OCI-LY3 (cell line): Measurements from ENCODE around the gene BRD2.

Experiments used
- CTCF ChIP-seq: fragments of 200-600, 300-600 bp; sonication (generic); IDR thresholded peaks from 2 replicates; pipeline ENCODE4 v1.5.1; 2014; ENCODE audit warnings: antibody characterized with exemption, low read length, low read depth
- EZH2phosphoT487 ChIP-seq: fragments of 200-600 bp; shearing (Covaris generic); IDR thresholded peaks from 2 replicates; pipeline ENCODE4 v1.6.1; 2018; ENCODE audit warnings: antibody characterized with exemption, mixed run types, low read depth

- TF ChIP-seq CTCF = no peak
- no peak for TF ChIP-seq EZH2phosphoT487
Observed at GRCh38 chr6:32983493-32983848, 15.1 kb downstream of the BRD2 start.
